Thyroid gland (tissue), 4 donors: Measurements from ENCODE around the gene TCAP. TPM values are rescaled to one million over a fixed set of nuclear protein-coding genes. Genes with fewer than 3 reads are reported as not detected.

Experiments used
- DNase-seq, 2 donors: peaks; one replicate each; pipeline ENCODE4 v3.0.0-alpha.2; 2019
- H3K27ac ChIP-seq, 3 donors: fragments of 200-600 bp; sonication (generic); 1 replicate in 2 of 3; 2 replicates in 1 of 3; pipeline ENCODE4 v1.5.1; 2016 to 2019; ENCODE audit warnings: mild to moderate bottlenecking in 1 of 3, moderate library complexity in 1 of 3
- H3K27me3 ChIP-seq: fragments of 200-600 bp; sonication (generic); one replicate; pipeline ENCODE4 v1.5.1; 2019
- H3K36me3 ChIP-seq, 2 donors: fragments of 200-600 bp; sonication (generic); one replicate each; pipeline ENCODE4 v1.5.1; 2016 to 2019
- H3K4me1 ChIP-seq, 2 donors: fragments of 200-600 bp; sonication (generic); one replicate each; pipeline ENCODE4 v1.5.1; 2017 to 2019
- H3K4me3 ChIP-seq, 3 donors: fragments of 200-600 bp; sonication (generic); replicated peaks in 1 of 3; 1 replicate in 2 of 3; 2 replicates in 1 of 3; pipeline ENCODE4 v1.5.1; 2016; ENCODE audit warnings: mild to moderate bottlenecking in 1 of 3
- H3K9me3 ChIP-seq: fragments of 200-600 bp; sonication (generic); one replicate; pipeline ENCODE4 v1.5.1; 2017
- CTCF ChIP-seq, 6 experiments: fragments of 200-600 bp in 3 of 6; fragments of 450-650 bp in 3 of 6; sonication (generic) in 3 of 6; IDR thresholded peaks; one replicate each; pipeline ENCODE4 v1.5.1; 2016 to 2019; ENCODE audit warnings: antibody characterized with exemption in 6 of 6, mild to moderate bottlenecking in 2 of 6, inconsistent platforms in 1 of 6, moderate library complexity in 1 of 6
- POLR2A ChIP-seq, 2 donors: fragments of 450-650 bp; IDR thresholded peaks; one replicate each; pipeline ENCODE4 v1.6.1; 2017; ENCODE audit warnings: antibody characterized with exemption in 2 of 2, mild to moderate bottlenecking in 2 of 2, moderate library complexity in 1 of 2
- WGBS, 2 donors: methylation state at CpG; one replicate each; pipeline ENCODE4 v1.1.5; 2017; 5-methylcytosine and 5-hydroxymethylcytosine counted together
- intact Hi-C: fragments of 100-400 bp; cut with DNase I; formaldehyde crosslinking; loops from one replicate; pipeline ENCODE4 v1.15.1; 2023
- total RNA-seq, 4 donors: library from RNA; depleted of rRNA; stranded (reverse); fragments of >200 nt; gene quantifications; one replicate each; pipeline ENCODE4 v1.2.3, GENCODE V29; 2016

The TCAP gene
- total RNA-seq, 4 donors from 2014 or later: 0.63 to 2.1 (median 1.5) TPM

- Histone ChIP-seq H3K36me3 (peaks cover 0 to under 1% of the 10 kb centered on the region in 2 donors), H3K4me3 (peak overlapping the region in 2 of 3 donors; percentile 48 to 63), H3K27me3 (no peaks in the 10 kb centered on the region), H3K4me1 (peaks cover 7 to 22% of the 10 kb centered on the region in 2 donors), H3K27ac (peak overlapping the region; percentile 90 to 95 (median 94)), H3K9me3 (no peaks in the 10 kb centered on the region)
- 11 to 23% methylated on average over 6 of the region's 6 CpGs for WGBS, 2 donors
- TF ChIP-seq CTCF (IDR thresholded peaks at IDR 0.05): no peak
- no peak for TF ChIP-seq POLR2A (IDR thresholded peaks at IDR 0.05)
- no peak for DNase-seq
- intact Hi-C loops: loop anchor here (5.0 kb wide), 1 partner anchor 61 kb away; the partner anchor contains the start of gene PPP1R1B
These were observed 23.3 kb downstream of the TCAP start for GRCh38 chr17:39688475-39688835.

GRCh38 chr17:39688945-39689344, 23.8 kb downstream of the TCAP start:
- 29 to 40% methylated on average over 3 of the region's 3 CpGs for WGBS, 2 donors

GRCh38 chr17:39694593-39694992, 29.4 kb downstream of the TCAP start:
- TF ChIP-seq POLR2A (IDR thresholded peaks at IDR 0.05) (no peak), CTCF (IDR thresholded peaks at IDR 0.05) (no peak)
- DNase-seq: no peak
- WGBS, 2 donors: 85 to 86% methylated on average over 5 of the region's 5 CpGs
- intact Hi-C loops: no loop called here
- Histone ChIP-seq H3K27ac (no peak overlapping the region), H3K27me3 (no peaks in the 10 kb centered on the region), H3K4me3 (no peak overlapping the region), H3K9me3 (no peaks in the 10 kb centered on the region), H3K36me3 (no peaks in the 10 kb centered on the region), H3K4me1 (peaks cover 0 to 7% of the 10 kb centered on the region in 2 donors)

More at GRCh38 chr17:39688945-39689344, 23.8 kb downstream of the TCAP start:
- intact Hi-C loops: loop anchor here (5.0 kb wide), 1 partner anchor 62 kb away; the partner anchor contains the start of gene PPP1R1B
- Histone ChIP-seq H3K4me3 (peak overlapping the region in 1 of 3 donors; percentile 63), H3K9me3 (no peaks in the 10 kb centered on the region), H3K27ac (no peak overlapping the region), H3K27me3 (no peaks in the 10 kb centered on the region), H3K4me1 (peaks cover 7 to 22% of the 10 kb centered on the region in 2 donors), H3K36me3 (no peaks in the 10 kb centered on the region)
- TF ChIP-seq POLR2A (IDR thresholded peaks at IDR 0.05) (no peak), CTCF (IDR thresholded peaks at IDR 0.05) (no peak)
- DNase-seq: no peak

GRCh38 chr17:39695089-39695474, 29.9 kb downstream of the TCAP start:
- no peak overlapping the region for H3K4me3 ChIP-seq
- intact Hi-C loops: no loop called here
- H3K4me1 ChIP-seq: peaks cover 0 to 7% of the 10 kb centered on the region in 2 donors
- TF ChIP-seq POLR2A (IDR thresholded peaks at IDR 0.05) (no peak), CTCF (IDR thresholded peaks at IDR 0.05) (no peak)
- H3K27ac ChIP-seq: no peak overlapping the region
- 88% methylated on average over 2 of the region's 2 CpGs for WGBS, 2 donors
- no peaks in the 10 kb centered on the region for H3K36me3 ChIP-seq
- no peaks in the 10 kb centered on the region for H3K27me3 ChIP-seq
- DNase-seq: no peak
- H3K9me3 ChIP-seq: no peaks in the 10 kb centered on the region

- Histone ChIP-seq H3K27ac (no peak overlapping the region), H3K4me3 (no peak overlapping the region), H3K9me3 (no peaks in the 10 kb centered on the region), H3K27me3 (no peaks in the 10 kb centered on the region), H3K36me3 (no peaks in the 10 kb centered on the region), H3K4me1 (peaks cover 6 to 14% of the 10 kb centered on the region in 2 donors)
- no peak for DNase-seq
- intact Hi-C loops: no loop called here
- TF ChIP-seq POLR2A (IDR thresholded peaks at IDR 0.05): no peak
- TF ChIP-seq CTCF (IDR thresholded peaks at IDR 0.05): no peak
- 80 to 81% methylated on average over 3 to 6 of the region's 6 CpGs for WGBS, 2 donors
These were observed 31.6 kb downstream of the TCAP start for GRCh38 chr17:39696731-39697130.
